ENCODE results near the gene DENND11. TPM values are rescaled to one million over a fixed set of nuclear protein-coding genes. Genes with fewer than 3 reads are reported as not detected.
"Not testable (repeated sequence)": the region's sequence is repeated elsewhere in the genome, so short reads cannot be mapped to it uniquely, and the experiment has no call there.

The DENND11 gene
- total RNA-seq, 1 donor from 2014 or later, result 21.1 TPM

- no peak overlapping the region for H3K4me3 ChIP-seq
- intact Hi-C loops (cut with DNase I), result loop anchor here (5.0 kb wide), 1 partner anchor 555 kb away; no protein-coding TSS in a partner anchor
- H3K36me3 ChIP-seq, result no peaks in the 10 kb centered on the region
- no peak for TF ChIP-seq POLR2AphosphoS5 (IDR thresholded peaks at IDR 0.05; ENCODE audit: insufficient read depth in 1 of 2, low read depth in 1 of 2)
- TF ChIP-seq POLR2A (IDR thresholded peaks at IDR 0.05), result no peak
- TF ChIP-seq CTCF (IDR thresholded peaks at IDR 0.05), result no peak
- H3K4me1 ChIP-seq, result peaks cover 6% of the 10 kb centered on the region
- no peak for DNase-seq (ENCODE audit: extremely low spot score in 2 of 2)
- H3K27ac ChIP-seq, result no peak overlapping the region
- H3K27me3 ChIP-seq, result no peaks in the 10 kb centered on the region
- H3K9me3 ChIP-seq, result no peaks in the 10 kb centered on the region
Measured at GRCh38 chr7:141691961-141692360, 10.0 kb downstream of the DENND11 start.

GRCh38 chr7:141691540-141691939, 10.4 kb downstream of the DENND11 start:
- TF ChIP-seq POLR2A (IDR thresholded peaks at IDR 0.05) (no peak), CTCF (IDR thresholded peaks at IDR 0.05) (no peak), POLR2AphosphoS5 (IDR thresholded peaks at IDR 0.05; ENCODE audit: insufficient read depth in 1 of 2, low read depth in 1 of 2) (no peak)
- intact Hi-C loops (cut with DNase I), result loop anchor here (5.0 kb wide), 1 partner anchor 556 kb away; no protein-coding TSS in a partner anchor
- no peak for DNase-seq (ENCODE audit: extremely low spot score in 2 of 2)

GRCh38 chr7:141689072-141689825, 12.7 kb downstream of the DENND11 start:
- H3K9me3 ChIP-seq; H3K4me3 ChIP-seq; H3K27ac ChIP-seq; intact Hi-C loops (cut with DNase I); DNase-seq (ENCODE audit: extremely low spot score in 2 of 2); H3K36me3 ChIP-seq; H3K27me3 ChIP-seq: not testable (repeated sequence)
- H3K4me1 ChIP-seq, result peaks cover 11% of the 10 kb centered on the region

More at GRCh38 chr7:141691540-141691939, 10.4 kb downstream of the DENND11 start:
- H3K4me3 ChIP-seq, result no peak overlapping the region
- no peaks in the 10 kb centered on the region for H3K27me3 ChIP-seq
- peaks cover 10% of the 10 kb centered on the region for H3K4me1 ChIP-seq
- no peaks in the 10 kb centered on the region for H3K9me3 ChIP-seq
- H3K27ac ChIP-seq, result no peak overlapping the region
- no peaks in the 10 kb centered on the region for H3K36me3 ChIP-seq

GRCh38 chr7:141688043-141688442, 13.9 kb downstream of the DENND11 start:
- intact Hi-C loops (cut with DNase I), result no loop called here
- H3K27me3 ChIP-seq, result no peaks in the 10 kb centered on the region

GRCh38 chr7:141686670-141687069, 15.3 kb downstream of the DENND11 start:
- DNase-seq (ENCODE audit: extremely low spot score in 2 of 2), result no peak
- intact Hi-C loops (cut with DNase I), result no loop called here
- no peaks in the 10 kb centered on the region for H3K9me3 ChIP-seq
- H3K27me3 ChIP-seq, result no peaks in the 10 kb centered on the region
- H3K4me3 ChIP-seq, result no peak overlapping the region
- TF ChIP-seq POLR2A (IDR thresholded peaks at IDR 0.05), result no peak
- TF ChIP-seq CTCF (IDR thresholded peaks at IDR 0.05), result no peak
- no peak for TF ChIP-seq POLR2AphosphoS5 (IDR thresholded peaks at IDR 0.05; ENCODE audit: insufficient read depth in 1 of 2, low read depth in 1 of 2)
- H3K36me3 ChIP-seq, result peaks cover 0 to 9% of the 10 kb centered on the region in 2 donors
- H3K27ac ChIP-seq, result no peak overlapping the region
- H3K4me1 ChIP-seq, result peaks cover 11% of the 10 kb centered on the region

More at GRCh38 chr7:141688043-141688442, 13.9 kb downstream of the DENND11 start:
- H3K36me3 ChIP-seq, result peaks cover 0 to 9% of the 10 kb centered on the region in 2 donors
- peaks cover 11% of the 10 kb centered on the region for H3K4me1 ChIP-seq
- no peak for TF ChIP-seq CTCF (IDR thresholded peaks at IDR 0.05)
- TF ChIP-seq POLR2A (IDR thresholded peaks at IDR 0.05), result no peak
- no peak overlapping the region for H3K4me3 ChIP-seq
- H3K27ac ChIP-seq, result no peak overlapping the region
- no peaks in the 10 kb centered on the region for H3K9me3 ChIP-seq
- DNase-seq (ENCODE audit: extremely low spot score in 2 of 2), result no peak
